K562 (cell line): ENCODE data around the gene CCDC167. TPM values are rescaled to one million over a fixed set of nuclear protein-coding genes. Genes with fewer than 3 reads are reported as not detected.

Experiments
- CHD1 ChIP-seq: fragments of 200-600 bp; sonication (generic); IDR thresholded peaks from one replicate; pipeline ENCODE4 v1.6.1; 2012; ENCODE audit warnings: mild to moderate bottlenecking, moderate library complexity, low read length, inconsistent platforms
- DLX4 ChIP-seq: fragments of 250-450 bp; sonication (Bioruptor Pico); IDR thresholded peaks from 2 replicates; pipeline ENCODE4 v1.6.1; 2021; ENCODE audit warnings: mild to moderate bottlenecking
- E2F4 ChIP-seq: sonication (generic); formaldehyde crosslinking; IDR thresholded peaks from 2 replicates; pipeline ENCODE4 v1.8.0; 2022; ENCODE audit warnings: mild to moderate bottlenecking, low read depth, missing genetic modification reagents
- E4F1 ChIP-seq: fragments of 250-450 bp; sonication (Bioruptor Pico); IDR thresholded peaks from 2 replicates; pipeline ENCODE4 v1.5.0; 2021; ENCODE audit warnings: mild to moderate bottlenecking, borderline replicate concordance
- ETV5 ChIP-seq: sonication (generic); formaldehyde crosslinking; IDR thresholded peaks from 2 replicates; pipeline ENCODE4 v1.4.0; 2020; ENCODE audit warnings: low read depth, mild to moderate bottlenecking, missing genetic modification reagents
- FOXA1 ChIP-seq: fragments of 450-650 bp; IDR thresholded peaks from 2 replicates; pipeline ENCODE4 v1.6.1; 2016; ENCODE audit warnings: mild to moderate bottlenecking, borderline replicate concordance
- FUS ChIP-seq: fragments of 200-400 bp; formaldehyde crosslinking; optimal IDR thresholded peaks from 2 replicates; pipeline ENCODE3; 2017; ENCODE audit warnings: low read depth, low read length
- HNRNPH1 ChIP-seq: fragments of 200-400 bp; formaldehyde crosslinking; optimal IDR thresholded peaks from 2 replicates; pipeline ENCODE3; 2017; ENCODE audit warnings: low read depth, mild to moderate bottlenecking, low read length, moderate library complexity
- ILF3 ChIP-seq: fragments of 450-650 bp; IDR thresholded peaks from 2 replicates; pipeline ENCODE4 v1.6.1; 2018; ENCODE audit warnings: antibody characterized with exemption, mild to moderate bottlenecking, moderate library complexity, borderline replicate concordance
- KLF16 ChIP-seq: IDR thresholded peaks from 2 replicates; pipeline ENCODE4 v1.6.1; 2016; ENCODE audit warnings: antibody characterized with exemption
- MAX ChIP-seq: sonication (generic); formaldehyde crosslinking; IDR thresholded peaks from 2 replicates; pipeline ENCODE4 v1.9.0; 2022; ENCODE audit warnings: mild to moderate bottlenecking, missing genetic modification reagents
- POLR2B ChIP-seq: fragments of 450-650 bp; IDR thresholded peaks from 2 replicates; pipeline ENCODE4 v1.6.1; 2018; ENCODE audit warnings: low read depth; ENCODE audit not compliant: partially characterized antibody
- RBM15 ChIP-seq: fragments of 200-400 bp; formaldehyde crosslinking; IDR thresholded peaks from 2 replicates; pipeline ENCODE4 v1.6.1; 2018; ENCODE audit warnings: mild to moderate bottlenecking, low read length, moderate library complexity; ENCODE audit not compliant: insufficient read depth
- RNF219 ChIP-seq: fragments of 250-450 bp; sonication (Bioruptor Pico); IDR thresholded peaks from 2 replicates; pipeline ENCODE4 v1.5.0; 2022; ENCODE audit warnings: mild to moderate bottlenecking
- TAF15 ChIP-seq: fragments of 200-400 bp; formaldehyde crosslinking; IDR thresholded peaks from 2 replicates; pipeline ENCODE4 v1.6.1; 2017; ENCODE audit warnings: mild to moderate bottlenecking, low read depth, low read length, moderate library complexity
- TGIF2 ChIP-seq: sonication (generic); formaldehyde crosslinking; IDR thresholded peaks from 2 replicates; pipeline ENCODE4 v1.8.1; 2022; ENCODE audit warnings: mild to moderate bottlenecking, missing genetic modification reagents, moderate library complexity
- ZBTB34 ChIP-seq: fragments of 250-450 bp; sonication (Bioruptor Pico); IDR thresholded peaks from 2 replicates; pipeline ENCODE4 v1.8.0; 2021; ENCODE audit warnings: mild to moderate bottlenecking, moderate library complexity
- ZNF12 ChIP-seq: sonication (generic); formaldehyde crosslinking; IDR thresholded peaks from 2 replicates; pipeline ENCODE4 v1.4.0; 2020; ENCODE audit warnings: mild to moderate bottlenecking, missing genetic modification reagents
- ZNF41 ChIP-seq: fragments of 250-450 bp; sonication (Bioruptor Pico); conservative IDR thresholded peaks from 2 replicates; pipeline ENCODE4 v1.4.0; 2020; ENCODE audit warnings: mild to moderate bottlenecking
- ZNF778 ChIP-seq: fragments of 450-650 bp; formaldehyde crosslinking; IDR thresholded peaks from 2 replicates; pipeline ENCODE4 v1.4.0; 2020; ENCODE audit warnings: mild to moderate bottlenecking, moderate library complexity
- polyA plus RNA-seq, 8 experiments: library from polyadenylated mRNA; depleted of rRNA in 4 of 8; stranded (reverse) in 5 of 8; unstranded in 3 of 8; fragments of >200 nt; fragmentation: Nextera tagmentation in 2 of 8; fragmentation: Illumina TruSeq in 1 of 8; extraction: Ambion mirVana in 2 of 8; extraction: Trizol in 1 of 8; gene quantifications; 2 replicates each; pipeline versions ENCODE4 v1.2.1 to v1.2.3, GENCODE V29; 2011 to 2014; ENCODE audit warnings: inconsistent platforms in 1 of 8, missing spikeins in 1 of 8
- total RNA-seq, 7 experiments: library from RNA; depleted of rRNA in 6 of 7; stranded (reverse); fragments of >200 nt in 6 of 7; fragmentation: Illumina TruSeq in 2 of 7; extraction: Trizol in 2 of 7; gene quantifications; 2 replicates each; pipeline versions ENCODE4 v1.2.1 to v1.2.3, GENCODE V29; 2011 to 2021; ENCODE audit warnings: low replicate concordance in 1 of 7

The CCDC167 gene
- total and polyA plus RNA-seq, 9 of the 15 experiments (the other 6 are each of a cell fraction or from before 2014, with no cell fraction given), result 26.0 to 114 (median 45.2) TPM

GRCh38 chr6:37499433-37500293, at the start of gene CCDC167 (continued):
- TF ChIP-seq POLR2B, result peak; percentile 79
- no peak for TF ChIP-seq TGIF2 (CRISPR knock-in tag)
- no peak for TF ChIP-seq ILF3
- TF ChIP-seq ZNF12 (CRISPR knock-in tag), result peak; percentile 21
- no peak for TF ChIP-seq FOXA1
- no peak for TF ChIP-seq FUS
- TF ChIP-seq DLX4 (CRISPR knock-in tag), result no peak
- TF ChIP-seq KLF16, result no peak
- peak; percentile 46; the same call in 1 of the 2 replicates for TF ChIP-seq ETV5 (CRISPR knock-in tag)
- TF ChIP-seq ZNF41 (CRISPR knock-in tag), result no peak
- TF ChIP-seq E4F1 (CRISPR knock-in tag), result no peak
- TF ChIP-seq ZNF778 (CRISPR knock-in tag), result no peak
- TF ChIP-seq TAF15, result no peak
- no peak for TF ChIP-seq E2F4 (CRISPR knock-in tag)
- TF ChIP-seq ZBTB34 (CRISPR knock-in tag), result no peak
- TF ChIP-seq RBM15, result no peak
- TF ChIP-seq MAX, result peak; percentile 91
- no peak for TF ChIP-seq CHD1
- no peak for TF ChIP-seq HNRNPH1
- no peak for TF ChIP-seq RNF219 (CRISPR knock-in tag)
